ENCODE measurements around the gene HYLS1. TPM values are rescaled to one million over a fixed set of nuclear protein-coding genes. Genes with fewer than 3 reads are reported as not detected.
"Not testable (repeated sequence)": the region's sequence is repeated elsewhere in the genome, so short reads cannot be mapped to it uniquely, and the experiment has no call there.

HYLS1 gene
- total RNA-seq, 6 experiments from 2014 or later, result 5.7 to 13.5 (median 12.7) TPM

DNA sequence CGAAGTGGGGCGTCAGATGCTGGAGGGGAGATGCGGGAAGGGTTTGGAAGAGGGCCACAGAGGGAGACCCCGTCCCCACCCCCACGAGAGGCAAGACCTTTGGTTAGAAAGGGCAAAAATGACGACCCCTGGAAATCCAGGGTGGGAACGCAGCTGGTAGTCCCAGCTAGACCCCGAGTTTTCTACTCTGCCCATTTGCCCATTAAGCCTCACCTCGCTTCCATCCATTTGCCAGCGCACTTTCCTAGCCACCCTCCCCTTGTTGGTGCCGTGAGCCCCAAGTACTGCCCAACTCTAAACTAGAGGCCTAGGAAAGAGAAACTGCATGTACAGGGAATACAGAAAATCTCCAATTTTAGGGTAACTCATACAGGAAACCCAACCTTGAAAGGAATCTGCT lies 17.2 kb downstream of the HYLS1 start:
- H3K27ac Mint-ChIP-seq, result no peak overlapping the region

DNA sequence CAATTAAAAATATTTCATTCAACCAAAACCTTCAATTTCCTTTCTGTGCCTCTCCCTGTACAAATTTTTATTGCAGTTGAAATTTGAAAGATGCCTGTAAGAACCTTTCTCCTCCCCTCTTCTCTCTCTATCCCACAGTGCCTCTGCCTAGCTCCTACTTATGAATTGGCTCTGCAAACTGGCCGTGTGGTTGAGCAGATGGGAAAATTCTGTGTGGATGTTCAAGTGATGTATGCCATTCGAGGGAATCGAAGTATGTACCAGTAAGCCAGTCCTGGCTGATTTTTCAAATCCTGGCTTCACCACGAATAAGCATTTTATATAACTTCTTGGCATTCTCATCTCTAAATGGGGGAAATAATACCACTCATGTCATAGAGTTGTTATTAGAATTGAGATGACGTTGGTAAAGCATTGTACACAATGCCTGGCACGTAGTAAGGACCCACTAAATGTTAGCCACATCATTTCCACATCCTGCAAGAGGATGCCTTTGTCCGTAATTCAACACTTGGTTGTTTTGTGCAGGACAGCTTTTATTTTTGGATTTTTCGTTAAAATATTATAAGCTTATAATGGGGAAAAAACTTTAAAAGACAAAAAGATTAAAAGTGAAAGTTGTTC lies 22.9 kb downstream of the HYLS1 start:
- Mint-ChIP-seq H3K4me1 (ENCODE audit: low read depth) (no peaks in the 10 kb centered on the region), H3K27ac (no peak overlapping the region), H3K36me3 (ENCODE audit: low read depth) (no peaks in the 10 kb centered on the region), H3K27me3 (ENCODE audit: insufficient read depth) (peaks cover 14% of the 10 kb centered on the region), H3K4me3 (no peak overlapping the region), H3K9me3 (no peaks in the 10 kb centered on the region)
- DNase-seq, result no peak
- TF ChIP-seq, protein P1, sequence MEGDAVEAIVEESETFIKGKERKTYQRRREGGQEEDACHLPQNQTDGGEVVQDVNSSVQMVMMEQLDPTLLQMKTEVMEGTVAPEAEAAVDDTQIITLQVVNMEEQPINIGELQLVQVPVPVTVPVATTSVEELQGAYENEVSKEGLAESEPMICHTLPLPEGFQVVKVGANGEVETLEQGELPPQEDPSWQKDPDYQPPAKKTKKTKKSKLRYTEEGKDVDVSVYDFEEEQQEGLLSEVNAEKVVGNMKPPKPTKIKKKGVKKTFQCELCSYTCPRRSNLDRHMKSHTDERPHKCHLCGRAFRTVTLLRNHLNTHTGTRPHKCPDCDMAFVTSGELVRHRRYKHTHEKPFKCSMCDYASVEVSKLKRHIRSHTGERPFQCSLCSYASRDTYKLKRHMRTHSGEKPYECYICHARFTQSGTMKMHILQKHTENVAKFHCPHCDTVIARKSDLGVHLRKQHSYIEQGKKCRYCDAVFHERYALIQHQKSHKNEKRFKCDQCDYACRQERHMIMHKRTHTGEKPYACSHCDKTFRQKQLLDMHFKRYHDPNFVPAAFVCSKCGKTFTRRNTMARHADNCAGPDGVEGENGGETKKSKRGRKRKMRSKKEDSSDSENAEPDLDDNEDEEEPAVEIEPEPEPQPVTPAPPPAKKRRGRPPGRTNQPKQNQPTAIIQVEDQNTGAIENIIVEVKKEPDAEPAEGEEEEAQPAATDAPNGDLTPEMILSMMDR (IDR thresholded peaks at IDR 0.05), result no peak

More for the DNA sequence above, 17.2 kb downstream of the HYLS1 start:
- Mint-ChIP-seq H3K4me3 (no peak overlapping the region; the same call in 1 of the 2 replicates), H3K4me1 (ENCODE audit: low read depth) (peaks cover 24% of the 10 kb centered on the region), H3K9me3 (no peaks in the 10 kb centered on the region), H3K27me3 (ENCODE audit: insufficient read depth) (peaks cover 18% of the 10 kb centered on the region), H3K36me3 (ENCODE audit: low read depth) (peaks cover 25% of the 10 kb centered on the region)
- TF ChIP-seq, protein P1 (IDR thresholded peaks at IDR 0.05), result no peak
- DNase-seq, result no peak

DNA sequence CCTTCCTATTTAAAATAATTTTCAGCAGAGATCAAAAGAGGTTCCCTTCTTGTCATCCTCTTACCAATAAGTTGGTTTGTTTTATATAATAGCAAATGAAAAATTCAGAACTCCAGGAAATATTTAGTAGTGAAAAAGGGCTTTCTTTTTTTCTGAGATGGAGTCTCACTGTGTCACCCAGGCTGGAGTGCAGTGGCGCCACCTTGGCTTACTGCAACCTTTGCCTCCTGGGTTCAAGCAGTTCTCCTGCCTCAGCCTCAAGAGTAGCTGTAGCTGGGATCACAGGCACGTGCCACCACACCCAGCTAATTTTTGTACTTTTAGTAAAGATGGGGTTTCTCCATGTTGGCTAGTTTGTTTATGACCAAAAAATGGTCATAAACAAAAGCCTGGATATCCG lies 27.1 kb downstream of the HYLS1 start:
- not testable (repeated sequence) for H3K9me3 Mint-ChIP-seq; H3K4me1 Mint-ChIP-seq (ENCODE audit: low read depth); H3K27ac Mint-ChIP-seq; H3K4me3 Mint-ChIP-seq; DNase-seq; H3K36me3 Mint-ChIP-seq (ENCODE audit: low read depth)
- H3K27me3 Mint-ChIP-seq (ENCODE audit: insufficient read depth), result peaks cover 30% of the 10 kb centered on the region

DNA sequence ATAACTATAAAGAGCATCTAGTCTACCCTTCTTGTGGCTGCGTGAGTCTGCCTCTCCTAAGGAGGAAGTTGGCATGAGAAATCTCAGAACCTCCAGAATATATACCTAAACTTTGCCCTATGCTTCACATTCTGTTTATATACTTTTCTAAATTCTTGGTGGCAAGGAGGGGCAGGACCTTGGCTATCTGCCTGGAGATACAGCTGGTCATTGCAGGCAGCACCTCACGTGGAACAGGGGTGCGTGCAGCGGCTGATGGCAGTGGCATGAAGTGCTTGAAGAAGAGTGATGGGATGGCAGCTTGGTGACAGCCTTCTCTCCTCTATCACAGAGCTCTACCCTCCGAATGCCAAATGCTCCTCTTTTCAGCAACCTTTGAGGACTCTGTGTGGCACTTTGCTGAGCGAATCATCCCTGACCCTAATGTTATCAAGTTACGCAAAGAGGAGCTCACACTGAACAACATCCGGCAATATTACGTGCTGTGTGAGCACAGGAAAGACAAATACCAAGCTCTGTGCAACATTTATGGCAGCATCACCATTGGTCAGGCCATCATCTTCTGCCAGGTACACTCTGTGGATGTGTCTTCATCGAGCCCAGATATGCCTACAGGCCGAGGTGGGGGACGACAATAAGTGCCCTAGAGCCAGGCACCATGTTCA lies 29.3 kb downstream of the HYLS1 start:
- H3K9me3 Mint-ChIP-seq, result no peaks in the 10 kb centered on the region
- TF ChIP-seq, protein P1 (IDR thresholded peaks at IDR 0.05), result no peak
- peaks cover 35% of the 10 kb centered on the region for H3K27me3 Mint-ChIP-seq (ENCODE audit: insufficient read depth)
- H3K27ac Mint-ChIP-seq, result no peak overlapping the region
- H3K4me3 Mint-ChIP-seq, result no peak overlapping the region
- H3K4me1 Mint-ChIP-seq (ENCODE audit: low read depth), result no peaks in the 10 kb centered on the region
- no peak for DNase-seq
- H3K36me3 Mint-ChIP-seq (ENCODE audit: low read depth), result no peaks in the 10 kb centered on the region

GRCh38 chr11:125918140-125918840 lies 30.8 kb downstream of the HYLS1 start:
- Mint-ChIP-seq H3K9me3 (no peaks in the 10 kb centered on the region), H3K4me3 (no peak overlapping the region), H3K36me3 (ENCODE audit: low read depth) (no peaks in the 10 kb centered on the region), H3K27me3 (ENCODE audit: insufficient read depth) (peaks cover 38% of the 10 kb centered on the region), H3K27ac (no peak overlapping the region), H3K4me1 (ENCODE audit: low read depth) (no peaks in the 10 kb centered on the region)
- no peak for DNase-seq
- TF ChIP-seq, protein P1 (IDR thresholded peaks at IDR 0.05), result peak; percentile 39

DNA sequence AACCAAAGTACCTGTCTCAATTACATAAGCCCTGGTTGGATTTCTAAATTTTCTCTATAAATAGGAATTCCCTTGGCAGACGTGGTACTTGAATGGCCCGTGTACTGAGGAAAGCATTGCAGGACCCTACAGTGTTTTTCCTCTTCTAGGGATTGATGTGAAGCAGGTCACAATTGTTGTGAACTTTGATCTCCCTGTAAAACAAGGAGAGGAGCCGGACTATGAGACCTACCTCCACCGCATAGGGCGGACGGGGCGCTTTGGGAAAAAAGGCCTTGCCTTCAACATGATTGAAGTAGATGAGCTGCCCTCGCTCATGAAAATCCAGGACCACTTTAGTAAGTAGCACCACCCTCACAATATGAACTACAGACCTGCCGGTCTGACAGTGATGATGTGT lies 33.6 kb downstream of the HYLS1 start:
- no peak for DNase-seq

More for the DNA sequence above, 33.6 kb downstream of the HYLS1 start:
- Mint-ChIP-seq H3K36me3 (ENCODE audit: low read depth) (no peaks in the 10 kb centered on the region), H3K9me3 (no peaks in the 10 kb centered on the region), H3K4me1 (ENCODE audit: low read depth) (no peaks in the 10 kb centered on the region), H3K27ac (no peak overlapping the region), H3K4me3 (no peak overlapping the region), H3K27me3 (ENCODE audit: insufficient read depth) (peaks cover 49% of the 10 kb centered on the region)
- TF ChIP-seq, protein P1 (IDR thresholded peaks at IDR 0.05), result no peak

Measured in HFFc6 (cell line).